Measurements from ENCODE around the gene TM7SF2. TPM values are rescaled to one million over a fixed set of nuclear protein-coding genes. Genes with fewer than 3 reads are reported as not detected.

Gene TM7SF2
- total and polyA plus RNA-seq, 2 of the 13 experiments (the other 11 are each of a cell fraction or from before 2014, with no cell fraction given), result 56.0 to 66.9 TPM

DNA sequence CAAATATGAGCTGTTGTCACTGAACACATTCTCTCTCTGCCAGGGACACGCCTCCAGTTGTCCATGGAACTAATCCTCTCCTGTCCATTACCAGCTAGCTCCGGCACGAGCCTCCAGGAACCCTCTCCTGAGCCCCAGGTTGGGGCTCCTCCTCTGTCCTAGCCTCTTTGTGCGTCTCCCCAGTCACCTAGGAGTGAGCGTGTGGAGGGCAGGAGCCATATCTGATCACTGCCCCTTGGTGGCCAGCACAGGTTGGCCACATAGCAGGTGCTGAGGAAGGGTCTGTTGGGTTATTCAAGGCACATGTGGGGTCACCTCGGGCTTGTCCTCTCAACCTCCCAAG is 20.2 kb downstream of the TM7SF2 start:
- H2AFZ ChIP-seq (ENCODE audit: low read length), result no peak overlapping the region
- H3K27me3 ChIP-seq (ENCODE audit: control insufficient read depth in 1 of 2, insufficient read depth in 2 of 2, low read length in 2 of 2), result no peaks in the 10 kb centered on the region; a peak in 1 of 5 replicates
- H3K9me3 ChIP-seq (ENCODE audit: low read length), result no peaks in the 10 kb centered on the region
- H3K27ac ChIP-seq (ENCODE audit: extremely low read length, insufficient read depth, low read length), result no peak overlapping the region
- WGBS (ENCODE audit: low lambda C conversion rate), result 99% methylated on average over 5 of the region's 6 CpGs
- ChIA-PET POLR2A (interaction anchor here (0.8 to 2.7 kb wide), 4 partner anchors 10 to 50 kb away, joined by 3 to 20 read pairs (median 7); partner anchors contain the start of genes CAPN1, FAU and MRPL49), CTCF (ENCODE audit: low intra/inter-chr PET ratio, low total read pairs) (no interaction called here)
- peaks cover 25% of the 10 kb centered on the region for H3K4me1 ChIP-seq (ENCODE audit: insufficient read depth, low read length)
- no peak overlapping the region for H3K4me3 ChIP-seq (replicated peaks in 1 of 3; ENCODE audit: insufficient read depth in 1 of 3, low read depth in 2 of 3, low read length in 3 of 3)
- peaks cover 34 to 54% of the 10 kb centered on the region in 2 experiments for H3K36me3 ChIP-seq (replicated peaks in 1 of 2; ENCODE audit: control insufficient read depth in 1 of 2, insufficient read depth in 2 of 2, low read length in 2 of 2)
- in situ Hi-C loops (cut with HindIII; ENCODE audit: extremely low pct_ligation_motif_present, low pct_unique_long_range_greater_than_20kb), result no loop called here
- TF ChIP-seq YEATS4 (CRISPR knock-in tag; IDR thresholded peaks at IDR 0.05; ENCODE audit: borderline replicate concordance), result no peak
- no peak for TF ChIP-seq FOXA1 (IDR thresholded peaks at IDR 0.05)
- TF ChIP-seq FOXA1 (CRISPR knock-in tag; IDR thresholded peaks at IDR 0.05), result no peak
- TF ChIP-seq, protein P1, sequence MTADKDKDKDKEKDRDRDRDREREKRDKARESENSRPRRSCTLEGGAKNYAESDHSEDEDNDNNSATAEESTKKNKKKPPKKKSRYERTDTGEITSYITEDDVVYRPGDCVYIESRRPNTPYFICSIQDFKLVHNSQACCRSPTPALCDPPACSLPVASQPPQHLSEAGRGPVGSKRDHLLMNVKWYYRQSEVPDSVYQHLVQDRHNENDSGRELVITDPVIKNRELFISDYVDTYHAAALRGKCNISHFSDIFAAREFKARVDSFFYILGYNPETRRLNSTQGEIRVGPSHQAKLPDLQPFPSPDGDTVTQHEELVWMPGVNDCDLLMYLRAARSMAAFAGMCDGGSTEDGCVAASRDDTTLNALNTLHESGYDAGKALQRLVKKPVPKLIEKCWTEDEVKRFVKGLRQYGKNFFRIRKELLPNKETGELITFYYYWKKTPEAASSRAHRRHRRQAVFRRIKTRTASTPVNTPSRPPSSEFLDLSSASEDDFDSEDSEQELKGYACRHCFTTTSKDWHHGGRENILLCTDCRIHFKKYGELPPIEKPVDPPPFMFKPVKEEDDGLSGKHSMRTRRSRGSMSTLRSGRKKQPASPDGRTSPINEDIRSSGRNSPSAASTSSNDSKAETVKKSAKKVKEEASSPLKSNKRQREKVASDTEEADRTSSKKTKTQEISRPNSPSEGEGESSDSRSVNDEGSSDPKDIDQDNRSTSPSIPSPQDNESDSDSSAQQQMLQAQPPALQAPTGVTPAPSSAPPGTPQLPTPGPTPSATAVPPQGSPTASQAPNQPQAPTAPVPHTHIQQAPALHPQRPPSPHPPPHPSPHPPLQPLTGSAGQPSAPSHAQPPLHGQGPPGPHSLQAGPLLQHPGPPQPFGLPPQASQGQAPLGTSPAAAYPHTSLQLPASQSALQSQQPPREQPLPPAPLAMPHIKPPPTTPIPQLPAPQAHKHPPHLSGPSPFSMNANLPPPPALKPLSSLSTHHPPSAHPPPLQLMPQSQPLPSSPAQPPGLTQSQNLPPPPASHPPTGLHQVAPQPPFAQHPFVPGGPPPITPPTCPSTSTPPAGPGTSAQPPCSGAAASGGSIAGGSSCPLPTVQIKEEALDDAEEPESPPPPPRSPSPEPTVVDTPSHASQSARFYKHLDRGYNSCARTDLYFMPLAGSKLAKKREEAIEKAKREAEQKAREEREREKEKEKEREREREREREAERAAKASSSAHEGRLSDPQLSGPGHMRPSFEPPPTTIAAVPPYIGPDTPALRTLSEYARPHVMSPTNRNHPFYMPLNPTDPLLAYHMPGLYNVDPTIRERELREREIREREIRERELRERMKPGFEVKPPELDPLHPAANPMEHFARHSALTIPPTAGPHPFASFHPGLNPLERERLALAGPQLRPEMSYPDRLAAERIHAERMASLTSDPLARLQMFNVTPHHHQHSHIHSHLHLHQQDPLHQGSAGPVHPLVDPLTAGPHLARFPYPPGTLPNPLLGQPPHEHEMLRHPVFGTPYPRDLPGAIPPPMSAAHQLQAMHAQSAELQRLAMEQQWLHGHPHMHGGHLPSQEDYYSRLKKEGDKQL (CRISPR knock-in tag; IDR thresholded peaks at IDR 0.05; ENCODE audit: low read depth), result no peak
- TF ChIP-seq, protein P2, sequence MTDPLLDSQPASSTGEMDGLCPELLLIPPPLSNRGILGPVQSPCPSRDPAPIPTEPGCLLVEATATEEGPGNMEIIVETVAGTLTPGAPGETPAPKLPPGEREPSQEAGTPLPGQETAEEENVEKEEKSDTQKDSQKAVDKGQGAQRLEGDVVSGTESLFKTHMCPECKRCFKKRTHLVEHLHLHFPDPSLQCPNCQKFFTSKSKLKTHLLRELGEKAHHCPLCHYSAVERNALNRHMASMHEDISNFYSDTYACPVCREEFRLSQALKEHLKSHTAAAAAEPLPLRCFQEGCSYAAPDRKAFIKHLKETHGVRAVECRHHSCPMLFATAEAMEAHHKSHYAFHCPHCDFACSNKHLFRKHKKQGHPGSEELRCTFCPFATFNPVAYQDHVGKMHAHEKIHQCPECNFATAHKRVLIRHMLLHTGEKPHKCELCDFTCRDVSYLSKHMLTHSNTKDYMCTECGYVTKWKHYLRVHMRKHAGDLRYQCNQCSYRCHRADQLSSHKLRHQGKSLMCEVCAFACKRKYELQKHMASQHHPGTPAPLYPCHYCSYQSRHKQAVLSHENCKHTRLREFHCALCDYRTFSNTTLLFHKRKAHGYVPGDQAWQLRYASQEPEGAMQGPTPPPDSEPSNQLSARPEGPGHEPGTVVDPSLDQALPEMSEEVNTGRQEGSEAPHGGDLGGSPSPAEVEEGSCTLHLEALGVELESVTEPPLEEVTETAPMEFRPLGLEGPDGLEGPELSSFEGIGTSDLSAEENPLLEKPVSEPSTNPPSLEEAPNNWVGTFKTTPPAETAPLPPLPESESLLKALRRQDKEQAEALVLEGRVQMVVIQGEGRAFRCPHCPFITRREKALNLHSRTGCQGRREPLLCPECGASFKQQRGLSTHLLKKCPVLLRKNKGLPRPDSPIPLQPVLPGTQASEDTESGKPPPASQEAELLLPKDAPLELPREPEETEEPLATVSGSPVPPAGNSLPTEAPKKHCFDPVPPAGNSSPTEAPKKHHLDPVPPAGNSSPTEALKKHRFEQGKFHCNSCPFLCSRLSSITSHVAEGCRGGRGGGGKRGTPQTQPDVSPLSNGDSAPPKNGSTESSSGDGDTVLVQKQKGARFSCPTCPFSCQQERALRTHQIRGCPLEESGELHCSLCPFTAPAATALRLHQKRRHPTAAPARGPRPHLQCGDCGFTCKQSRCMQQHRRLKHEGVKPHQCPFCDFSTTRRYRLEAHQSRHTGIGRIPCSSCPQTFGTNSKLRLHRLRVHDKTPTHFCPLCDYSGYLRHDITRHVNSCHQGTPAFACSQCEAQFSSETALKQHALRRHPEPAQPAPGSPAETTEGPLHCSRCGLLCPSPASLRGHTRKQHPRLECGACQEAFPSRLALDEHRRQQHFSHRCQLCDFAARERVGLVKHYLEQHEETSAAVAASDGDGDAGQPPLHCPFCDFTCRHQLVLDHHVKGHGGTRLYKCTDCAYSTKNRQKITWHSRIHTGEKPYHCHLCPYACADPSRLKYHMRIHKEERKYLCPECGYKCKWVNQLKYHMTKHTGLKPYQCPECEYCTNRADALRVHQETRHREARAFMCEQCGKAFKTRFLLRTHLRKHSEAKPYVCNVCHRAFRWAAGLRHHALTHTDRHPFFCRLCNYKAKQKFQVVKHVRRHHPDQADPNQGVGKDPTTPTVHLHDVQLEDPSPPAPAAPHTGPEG (CRISPR knock-in tag; IDR thresholded peaks at IDR 0.05), result no peak
- TF ChIP-seq, protein P3, sequence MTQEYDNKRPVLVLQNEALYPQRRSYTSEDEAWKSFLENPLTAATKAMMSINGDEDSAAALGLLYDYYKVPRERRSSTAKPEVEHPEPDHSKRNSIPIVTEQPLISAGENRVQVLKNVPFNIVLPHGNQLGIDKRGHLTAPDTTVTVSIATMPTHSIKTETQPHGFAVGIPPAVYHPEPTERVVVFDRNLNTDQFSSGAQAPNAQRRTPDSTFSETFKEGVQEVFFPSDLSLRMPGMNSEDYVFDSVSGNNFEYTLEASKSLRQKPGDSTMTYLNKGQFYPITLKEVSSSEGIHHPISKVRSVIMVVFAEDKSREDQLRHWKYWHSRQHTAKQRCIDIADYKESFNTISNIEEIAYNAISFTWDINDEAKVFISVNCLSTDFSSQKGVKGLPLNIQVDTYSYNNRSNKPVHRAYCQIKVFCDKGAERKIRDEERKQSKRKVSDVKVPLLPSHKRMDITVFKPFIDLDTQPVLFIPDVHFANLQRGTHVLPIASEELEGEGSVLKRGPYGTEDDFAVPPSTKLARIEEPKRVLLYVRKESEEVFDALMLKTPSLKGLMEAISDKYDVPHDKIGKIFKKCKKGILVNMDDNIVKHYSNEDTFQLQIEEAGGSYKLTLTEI (CRISPR knock-in tag; conservative IDR thresholded peaks at IDR 0.05), result no peak
- TF ChIP-seq, protein P4, sequence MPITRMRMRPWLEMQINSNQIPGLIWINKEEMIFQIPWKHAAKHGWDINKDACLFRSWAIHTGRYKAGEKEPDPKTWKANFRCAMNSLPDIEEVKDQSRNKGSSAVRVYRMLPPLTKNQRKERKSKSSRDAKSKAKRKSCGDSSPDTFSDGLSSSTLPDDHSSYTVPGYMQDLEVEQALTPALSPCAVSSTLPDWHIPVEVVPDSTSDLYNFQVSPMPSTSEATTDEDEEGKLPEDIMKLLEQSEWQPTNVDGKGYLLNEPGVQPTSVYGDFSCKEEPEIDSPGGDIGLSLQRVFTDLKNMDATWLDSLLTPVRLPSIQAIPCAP (CRISPR knock-in tag; IDR thresholded peaks at IDR 0.05; ENCODE audit: low read depth), result no peak
- TF ChIP-seq ZSCAN30 (CRISPR knock-in tag; IDR thresholded peaks at IDR 0.05), result no peak
- TF ChIP-seq MEIS2 (CRISPR knock-in tag; IDR thresholded peaks at IDR 0.05), result no peak
- H3K79me2 ChIP-seq (ENCODE audit: insufficient read depth, low read length), result peaks cover 26% of the 10 kb centered on the region
- no peak for DNase-seq (ENCODE audit: low spot score)
- FAIRE-seq, result no peak
- intact Hi-C loops (cut with micrococcal nuclease; ENCODE audit: unreplicated experiment), result no loop called here
- peaks cover 17% of the 10 kb centered on the region for H4K20me1 ChIP-seq (ENCODE audit: insufficient read depth, low read length)
- no TSS peak for BruUV-seq (replicated peaks)
- no peak overlapping the region for H3K4me2 ChIP-seq (ENCODE audit: low read depth, low read length)
- no peak for ATAC-seq
- no peak overlapping the region for H3K9ac ChIP-seq (ENCODE audit: insufficient read depth, low read depth, low read length)

Data from HepG2 (cell line).